Measurements from ENCODE around the gene PTCD1.
A peak's percentile ranks its signal among the peaks of the same experiment; 100 is the strongest.

Gene PTCD1

DNA sequence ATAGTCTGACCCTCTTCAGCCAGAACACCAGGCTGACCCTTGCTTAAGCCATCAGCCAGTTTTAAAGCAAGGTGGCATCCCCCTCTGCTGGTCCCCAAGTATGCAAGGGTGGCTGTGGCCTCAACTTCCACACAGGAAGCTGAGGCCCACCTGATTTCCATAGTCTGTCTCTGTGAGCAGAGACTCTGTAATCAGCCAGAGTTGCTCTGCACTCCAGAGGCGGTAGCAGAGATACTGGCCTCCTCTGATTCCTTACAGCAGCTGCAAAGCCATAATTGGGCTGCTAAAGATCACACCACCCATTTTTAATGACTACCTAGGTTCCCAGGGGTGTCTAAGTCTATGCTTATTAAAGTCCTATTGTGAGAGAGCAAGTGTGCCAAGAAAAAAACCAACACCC, 32.0 kb downstream of the PTCD1 start:
- H3K4me3 ChIP-seq = no peak overlapping the region
- no peaks in the 10 kb centered on the region for H3K9me3 ChIP-seq
- DNase-seq = no peak
- TF ChIP-seq, protein P1, sequence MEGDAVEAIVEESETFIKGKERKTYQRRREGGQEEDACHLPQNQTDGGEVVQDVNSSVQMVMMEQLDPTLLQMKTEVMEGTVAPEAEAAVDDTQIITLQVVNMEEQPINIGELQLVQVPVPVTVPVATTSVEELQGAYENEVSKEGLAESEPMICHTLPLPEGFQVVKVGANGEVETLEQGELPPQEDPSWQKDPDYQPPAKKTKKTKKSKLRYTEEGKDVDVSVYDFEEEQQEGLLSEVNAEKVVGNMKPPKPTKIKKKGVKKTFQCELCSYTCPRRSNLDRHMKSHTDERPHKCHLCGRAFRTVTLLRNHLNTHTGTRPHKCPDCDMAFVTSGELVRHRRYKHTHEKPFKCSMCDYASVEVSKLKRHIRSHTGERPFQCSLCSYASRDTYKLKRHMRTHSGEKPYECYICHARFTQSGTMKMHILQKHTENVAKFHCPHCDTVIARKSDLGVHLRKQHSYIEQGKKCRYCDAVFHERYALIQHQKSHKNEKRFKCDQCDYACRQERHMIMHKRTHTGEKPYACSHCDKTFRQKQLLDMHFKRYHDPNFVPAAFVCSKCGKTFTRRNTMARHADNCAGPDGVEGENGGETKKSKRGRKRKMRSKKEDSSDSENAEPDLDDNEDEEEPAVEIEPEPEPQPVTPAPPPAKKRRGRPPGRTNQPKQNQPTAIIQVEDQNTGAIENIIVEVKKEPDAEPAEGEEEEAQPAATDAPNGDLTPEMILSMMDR (IDR thresholded peaks at IDR 0.05) = no peak
- H3K27ac ChIP-seq = peak overlapping the region in 1 of 2 donors; percentile 97
- H3K27me3 ChIP-seq = no peaks in the 10 kb centered on the region
- peaks cover 31 to 48% (median 40%) of the 10 kb centered on the region in 3 donors for H3K36me3 ChIP-seq
- H3K4me1 ChIP-seq = peaks cover 0 to 53% (median 45%) of the 10 kb centered on the region in 4 donors
- intact Hi-C loops (cut with DNase I; ENCODE audit: low total_unique reads) = no loop called here

DNA sequence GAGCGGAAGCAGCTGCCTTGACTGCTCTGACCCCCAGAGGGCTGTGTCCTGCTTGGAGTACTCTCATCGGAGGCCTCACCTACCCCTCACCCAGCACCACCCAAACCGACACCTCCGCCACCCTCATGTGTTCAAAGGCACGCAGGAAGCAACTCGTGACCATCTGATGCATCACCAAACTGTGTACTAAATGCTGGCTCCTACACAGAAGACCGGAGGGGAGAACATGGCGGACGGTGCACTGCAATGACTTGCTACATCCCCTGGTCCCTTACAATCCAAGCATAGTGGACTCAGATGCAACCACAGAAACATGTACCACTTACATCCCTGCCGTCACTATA, 33.6 kb downstream of the PTCD1 start:
- H3K27ac ChIP-seq = no peak overlapping the region
- peaks cover 33 to 50% (median 44%) of the 10 kb centered on the region in 3 donors for H3K36me3 ChIP-seq
- H3K27me3 ChIP-seq = no peaks in the 10 kb centered on the region
- no peak for DNase-seq
- intact Hi-C loops (cut with DNase I; ENCODE audit: low total_unique reads) = no loop called here
- no peak overlapping the region for H3K4me3 ChIP-seq
- H3K4me1 ChIP-seq = peaks cover 0 to 45% (median 38%) of the 10 kb centered on the region in 4 donors
- TF ChIP-seq, protein P1 (IDR thresholded peaks at IDR 0.05) = no peak
- H3K9me3 ChIP-seq = no peaks in the 10 kb centered on the region

DNA sequence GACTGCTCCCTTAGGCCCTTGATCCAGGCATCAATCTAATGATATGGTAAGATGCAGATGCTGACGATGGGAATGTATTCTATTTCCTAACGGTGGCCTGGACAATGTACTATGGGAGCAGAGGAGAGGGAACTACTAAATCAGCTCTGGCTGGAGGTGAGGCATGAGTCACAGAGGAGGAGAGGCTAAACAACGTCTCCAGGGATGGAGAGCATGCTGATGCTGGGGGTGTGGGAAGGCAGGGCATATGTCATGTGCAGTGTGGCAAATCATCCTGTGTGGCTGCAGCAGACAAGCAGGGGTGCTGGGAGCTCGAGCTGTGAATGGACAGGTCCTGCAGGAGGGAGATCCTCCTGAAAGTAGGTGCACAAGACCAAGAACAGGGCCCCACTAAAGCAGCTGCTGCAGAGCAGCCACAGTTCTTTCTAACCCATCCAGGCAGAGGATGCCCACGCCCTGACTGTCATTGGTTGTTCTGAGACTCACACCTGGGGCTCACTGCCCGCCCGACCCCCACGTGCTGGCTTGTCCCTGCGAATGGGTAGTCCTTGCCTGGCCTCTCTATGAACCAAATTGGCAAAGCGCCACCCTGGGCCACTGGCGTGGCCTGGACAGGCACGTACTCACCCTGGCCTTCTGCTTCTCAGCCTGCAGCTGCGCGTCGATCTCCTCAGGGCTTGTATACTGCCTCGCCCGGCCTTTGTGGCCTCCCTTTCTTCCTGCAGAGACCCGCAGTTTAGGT, 34.2 kb downstream of the PTCD1 start:
- intact Hi-C loops (cut with DNase I; ENCODE audit: low total_unique reads) = no loop called here
- DNase-seq = no peak
- Histone ChIP-seq H3K27me3 (no peaks in the 10 kb centered on the region), H3K27ac (no peak overlapping the region), H3K4me3 (no peak overlapping the region), H3K9me3 (no peaks in the 10 kb centered on the region), H3K36me3 (peaks cover 39 to 56% (median 49%) of the 10 kb centered on the region in 3 donors), H3K4me1 (peaks cover 0 to 40% (median 32%) of the 10 kb centered on the region in 4 donors)
- TF ChIP-seq, protein P1 (IDR thresholded peaks at IDR 0.05) = no peak

DNA sequence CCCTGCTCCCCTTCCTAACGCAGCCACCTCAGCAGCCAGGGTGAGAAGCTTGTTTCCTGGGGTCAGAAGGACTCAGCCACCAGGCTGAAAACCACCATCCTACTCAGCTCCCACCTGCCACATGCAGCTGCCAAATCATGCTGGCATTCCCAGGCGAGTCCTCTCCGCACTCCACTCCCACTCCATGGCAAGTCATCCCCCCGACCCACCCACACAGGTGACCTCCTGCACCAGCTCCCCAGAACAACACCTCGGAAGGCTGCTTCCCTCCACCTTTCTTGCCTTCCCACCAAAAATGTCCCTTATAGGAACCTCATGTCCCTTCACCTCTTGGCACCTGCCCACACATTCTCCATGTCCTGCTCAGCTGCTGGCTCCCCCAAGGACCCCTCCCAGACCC, 34.8 kb downstream of the PTCD1 start:
- H3K27me3 ChIP-seq = no peaks in the 10 kb centered on the region

DNA sequence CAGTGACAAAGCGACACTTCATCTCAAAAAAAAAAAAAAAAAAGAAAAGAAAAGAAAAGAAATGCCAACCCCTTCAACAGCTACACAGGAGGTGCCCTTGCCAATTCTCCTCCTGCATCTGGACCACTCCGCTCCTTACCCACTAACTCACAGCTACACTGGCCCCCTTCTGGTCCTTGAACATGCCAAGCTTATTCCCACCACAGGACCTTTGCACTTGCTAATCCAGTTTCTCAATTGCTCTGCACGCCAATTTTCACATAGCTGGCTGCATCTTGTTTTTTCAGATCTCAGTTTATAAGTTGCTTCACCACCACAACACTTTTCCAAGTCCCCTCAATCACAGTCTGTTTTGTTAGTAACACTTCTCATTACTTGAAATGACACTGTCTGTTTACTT, 35.7 kb downstream of the PTCD1 start:
- no peak overlapping the region for H3K4me3 ChIP-seq
- no peak overlapping the region for H3K27ac ChIP-seq
- intact Hi-C loops (cut with DNase I; ENCODE audit: low total_unique reads) = no loop called here
- H3K27me3 ChIP-seq = no peaks in the 10 kb centered on the region
- DNase-seq = no peak
- peaks cover 46 to 71% (median 58%) of the 10 kb centered on the region in 3 donors for H3K36me3 ChIP-seq
- TF ChIP-seq, protein P1 (IDR thresholded peaks at IDR 0.05) = no peak
- peaks cover 0 to 39% (median 31%) of the 10 kb centered on the region in 4 donors for H3K4me1 ChIP-seq
- H3K9me3 ChIP-seq = no peaks in the 10 kb centered on the region

More for the DNA sequence above, 34.8 kb downstream of the PTCD1 start:
- H3K4me3 ChIP-seq = no peak overlapping the region
- H3K36me3 ChIP-seq = peaks cover 42 to 62% (median 55%) of the 10 kb centered on the region in 3 donors
- no peak for DNase-seq
- no peak overlapping the region for H3K27ac ChIP-seq
- TF ChIP-seq, protein P1 (IDR thresholded peaks at IDR 0.05) = no peak
- no peaks in the 10 kb centered on the region for H3K9me3 ChIP-seq
- H3K4me1 ChIP-seq = peaks cover 0 to 39% (median 31%) of the 10 kb centered on the region in 4 donors
- intact Hi-C loops (cut with DNase I; ENCODE audit: low total_unique reads) = no loop called here

Measured in tibial artery (tissue), 4 donors.